ENCODE results near the gene MYH9.

Gene MYH9

DNA sequence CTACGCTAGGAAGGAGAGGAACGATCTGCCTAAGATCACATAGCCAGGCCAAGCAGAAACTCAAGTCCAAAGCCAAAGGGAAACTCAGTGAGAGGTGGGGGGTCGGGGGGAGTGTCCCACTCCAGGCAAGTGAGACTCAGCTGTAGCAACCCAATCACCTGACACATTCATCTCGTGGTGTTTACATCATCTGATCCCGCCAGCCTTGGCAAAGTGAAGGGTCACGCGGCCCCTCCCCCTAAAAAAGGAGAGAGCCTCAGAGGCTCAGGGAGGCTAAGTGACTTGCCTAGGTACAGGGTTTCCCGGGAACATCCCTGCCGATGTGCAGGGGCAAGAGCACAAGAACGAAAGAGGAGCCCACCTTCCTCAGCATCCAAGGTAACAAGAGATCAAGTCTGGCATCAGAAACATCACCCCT, 21.5 kb downstream of the MYH9 start:
- no peak for DNase-seq

DNA sequence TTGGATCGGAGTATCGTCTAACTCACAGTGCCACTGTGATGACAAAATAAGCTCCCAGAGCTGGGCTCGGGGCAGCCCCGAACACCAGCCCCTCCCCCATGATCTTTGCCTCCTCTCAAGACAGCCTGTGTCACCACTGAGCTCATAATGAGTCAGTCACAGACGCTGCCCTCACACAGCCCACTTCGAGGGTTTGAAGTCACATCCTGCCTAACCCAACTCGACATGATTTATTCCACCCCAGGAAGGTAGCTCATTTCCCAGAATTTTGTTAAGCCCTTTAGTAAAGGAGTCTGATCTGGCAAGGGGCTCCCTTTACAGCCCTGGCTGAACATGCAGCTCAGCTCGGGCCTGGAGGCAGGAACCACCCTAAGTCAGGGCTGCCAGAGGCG, 22.8 kb downstream of the MYH9 start:
- DNase-seq = peak; percentile 96

DNA sequence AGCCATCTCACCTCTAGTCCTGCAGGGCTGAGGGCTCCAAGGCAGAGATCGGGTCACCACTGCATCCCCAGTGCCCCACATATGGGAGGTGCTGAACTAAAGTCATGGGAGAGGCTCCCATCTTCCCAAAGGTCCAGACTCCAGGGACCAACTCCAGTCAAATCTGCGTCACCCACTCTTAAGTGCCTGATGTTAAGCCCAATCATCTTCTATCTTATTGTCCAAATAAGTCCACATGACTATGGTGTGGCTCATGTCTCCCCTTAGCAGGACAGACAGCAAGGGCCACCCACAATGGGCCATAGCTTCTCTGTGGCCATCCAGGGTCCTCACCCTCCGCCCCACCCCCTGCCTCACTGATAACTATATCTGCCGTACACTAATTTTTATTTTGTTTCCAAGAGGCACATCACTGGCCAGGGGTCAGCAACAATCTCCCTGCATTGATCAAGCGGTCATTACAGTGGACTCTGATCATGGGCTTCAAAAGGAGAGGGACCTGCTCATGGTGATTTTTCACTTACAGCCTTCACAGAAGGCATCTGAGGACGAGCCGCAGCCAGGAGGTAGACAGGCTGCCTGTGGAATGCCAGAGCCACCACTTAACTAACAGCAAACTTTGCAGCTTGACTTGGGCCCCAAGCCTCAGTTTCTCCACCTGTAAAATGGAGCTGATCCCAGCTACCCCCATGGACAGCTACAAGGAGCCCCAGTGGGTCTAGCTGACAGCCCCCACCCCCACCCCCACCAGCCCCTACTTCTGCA, 23.3 kb downstream of the MYH9 start:
- no peak for DNase-seq

DNA sequence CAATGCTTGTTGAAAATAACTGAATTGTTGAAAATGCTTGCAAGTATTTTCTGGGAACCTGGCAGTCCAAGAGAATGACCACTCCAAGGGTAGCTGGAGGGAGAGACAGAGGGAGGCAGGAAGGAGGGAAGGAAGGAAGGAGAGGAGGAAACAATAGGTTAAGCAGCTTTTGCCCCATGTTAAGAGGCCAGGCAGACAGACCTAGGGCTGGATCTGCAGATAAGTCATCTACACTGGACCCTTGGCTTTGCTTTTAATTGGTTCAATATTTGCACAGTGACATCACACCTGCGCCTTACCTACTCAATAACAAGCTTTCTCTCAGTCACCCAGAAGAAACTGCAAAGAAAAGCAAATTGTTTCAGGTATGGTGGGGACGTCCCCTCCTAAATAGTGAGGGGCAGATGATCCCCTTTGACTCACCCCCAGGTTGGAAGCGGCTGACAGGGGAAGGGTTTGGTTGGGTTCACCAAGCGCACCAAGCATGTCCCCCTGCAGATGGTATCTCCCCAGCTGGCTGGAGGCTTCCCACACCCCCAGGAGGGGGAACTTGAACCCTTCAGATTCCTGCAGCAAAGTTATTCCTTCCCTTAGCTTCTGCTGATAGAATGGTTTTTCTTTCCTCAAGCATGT, 24.3 kb downstream of the MYH9 start:
- no peak for DNase-seq

DNA sequence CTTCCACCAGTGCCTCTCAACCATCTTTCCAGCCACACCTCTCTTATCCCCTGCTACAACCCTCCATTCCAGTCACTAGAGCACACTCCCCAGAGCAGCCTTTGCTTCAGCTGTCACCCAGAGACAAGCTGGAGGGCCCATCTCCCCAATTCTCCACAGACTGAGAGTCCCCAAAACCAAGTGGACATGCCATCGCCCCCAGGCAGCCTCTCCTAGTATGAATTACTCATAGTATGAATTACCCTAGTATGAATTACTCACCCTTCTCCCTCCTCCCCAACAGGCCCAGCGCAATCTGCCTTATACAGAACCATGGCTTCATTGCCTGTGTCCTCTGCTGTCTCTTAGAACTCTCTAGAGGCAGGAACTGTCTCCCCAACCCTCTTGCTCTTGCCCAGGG, 24.8 kb downstream of the MYH9 start:
- DNase-seq = peak; percentile 44

DNA sequence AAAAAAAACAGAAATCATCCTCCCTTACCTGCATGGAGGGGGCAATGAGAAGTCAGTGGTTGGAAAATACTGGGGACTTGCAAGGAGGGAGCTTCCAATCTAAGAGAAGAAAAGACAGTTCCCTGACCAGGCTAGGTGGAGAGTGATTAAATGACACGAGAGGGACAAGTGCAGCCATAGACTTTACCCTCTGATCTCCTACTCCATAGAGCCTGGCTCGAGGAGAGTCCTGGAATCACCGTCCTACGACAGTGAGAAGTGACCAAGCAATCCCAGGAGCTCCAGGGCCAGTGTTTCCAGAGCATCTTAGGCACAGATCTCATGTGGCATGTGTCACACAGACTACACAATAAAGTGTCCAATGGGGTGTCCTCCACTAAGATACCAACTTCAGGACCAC, 25.7 kb downstream of the MYH9 start:
- DNase-seq = no peak

DNA sequence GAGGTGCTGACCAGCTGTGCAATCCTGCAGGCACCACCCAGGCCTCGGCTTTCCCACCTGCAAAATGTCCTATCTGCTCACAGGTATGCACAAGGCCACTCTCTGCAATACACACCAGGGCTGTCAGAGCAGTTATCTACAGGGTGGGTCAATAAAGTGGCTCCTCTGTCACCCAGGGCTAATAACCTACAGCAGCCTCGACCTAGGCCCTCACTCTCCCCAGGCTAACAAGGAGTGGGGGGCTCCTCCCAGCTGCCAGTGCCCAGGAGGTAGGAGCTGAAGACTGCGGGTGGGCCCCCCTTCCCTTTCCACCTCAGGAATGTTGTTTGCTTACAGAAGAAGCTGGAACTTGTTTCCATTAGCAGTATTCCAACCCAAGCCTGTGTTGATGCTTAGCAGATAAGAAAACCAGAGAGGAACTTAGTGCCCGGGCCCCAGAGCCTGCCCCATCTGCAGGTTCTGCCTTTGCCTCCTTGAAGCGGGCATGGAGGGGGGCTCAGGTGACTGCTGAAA, 26.8 kb downstream of the MYH9 start:
- DNase-seq = no peak

DNA sequence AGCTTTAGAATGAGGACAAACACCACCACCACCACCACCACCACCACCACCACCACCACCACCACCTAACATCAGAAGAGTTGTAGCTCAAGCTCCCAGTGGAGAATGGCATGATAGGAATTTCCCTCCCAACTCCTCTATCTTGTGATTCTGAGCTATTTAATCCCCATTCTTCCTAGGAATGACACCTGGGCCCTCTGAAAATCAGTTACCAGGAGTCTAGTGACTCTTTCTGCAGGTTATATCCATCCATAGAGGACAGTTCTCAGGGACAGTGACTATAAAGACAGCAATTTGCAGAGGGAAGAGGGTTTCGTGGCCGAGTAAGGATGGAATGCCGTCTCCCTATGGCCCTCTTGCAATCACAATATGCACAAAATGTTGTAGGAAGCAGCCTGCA, 27.8 kb downstream of the MYH9 start:
- no peak for DNase-seq

DNA sequence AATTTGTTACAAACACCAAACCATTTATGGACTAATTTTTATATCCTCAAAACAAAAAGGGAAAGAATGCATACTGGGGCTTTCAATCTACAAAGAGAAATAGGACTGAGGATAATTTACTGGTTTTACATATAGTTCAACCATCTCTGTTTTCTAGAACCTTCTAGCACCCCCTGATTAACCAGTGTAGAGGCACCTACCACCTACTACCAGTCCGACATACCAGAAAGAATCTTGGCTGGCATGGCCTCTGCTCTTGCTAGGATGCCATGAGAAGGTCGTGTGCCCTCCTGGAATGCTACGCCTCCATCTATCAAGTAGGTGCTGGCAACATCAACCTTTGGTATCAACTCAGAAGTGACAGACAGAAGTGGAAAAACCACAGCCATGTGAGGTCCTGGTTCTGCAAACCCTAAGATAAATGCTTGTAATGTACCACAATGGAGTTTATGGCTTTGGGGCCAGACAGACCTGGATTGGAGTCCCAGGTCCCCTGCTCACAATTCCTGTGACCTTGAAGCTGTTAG, 28.2 kb downstream of the MYH9 start:
- no peak for DNase-seq

DNA sequence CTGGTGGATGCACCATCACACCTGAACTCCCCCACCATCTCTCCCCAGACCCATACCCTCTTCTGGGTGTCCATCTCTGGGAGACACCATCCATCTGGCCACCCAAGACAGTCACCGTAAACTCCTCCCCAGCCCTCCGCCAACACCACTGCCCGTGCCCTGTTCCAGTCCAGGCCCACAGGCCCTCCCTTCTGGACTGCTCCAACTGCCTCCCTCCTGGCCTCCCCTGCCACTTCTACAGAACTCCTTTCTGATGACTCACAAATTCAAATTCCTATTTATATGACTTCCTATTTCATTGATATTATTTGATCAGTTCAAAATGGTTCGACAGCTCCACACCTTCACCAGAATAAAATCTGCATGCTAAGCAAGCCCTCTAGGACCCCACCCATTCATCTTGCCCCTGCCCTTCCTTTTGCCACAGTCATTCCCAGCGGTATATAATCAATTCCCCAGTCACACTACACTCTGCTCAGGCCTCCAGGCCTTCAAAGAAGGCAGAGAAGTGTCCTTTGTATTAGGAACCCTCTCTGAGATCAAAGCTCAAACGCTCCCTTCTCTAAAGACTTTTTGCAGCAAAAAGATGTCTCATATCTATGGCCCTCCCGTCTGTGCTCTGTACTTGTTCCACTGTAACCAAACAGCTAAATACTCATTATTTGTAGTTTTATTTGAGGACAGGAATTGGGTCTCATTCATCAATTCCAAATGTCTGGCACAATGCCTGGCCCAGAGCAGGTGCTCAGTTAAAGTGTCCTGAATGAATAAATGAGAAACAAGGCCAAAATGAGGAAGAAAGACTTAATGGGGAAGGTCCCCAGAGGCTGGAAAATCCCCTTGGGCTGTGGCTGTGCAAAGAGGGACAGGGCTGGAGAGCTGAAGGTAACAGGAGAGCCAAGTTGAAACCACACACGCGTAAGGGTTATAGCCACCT, 29.0 kb downstream of the MYH9 start:
- DNase-seq = peak; percentile 42

DNA sequence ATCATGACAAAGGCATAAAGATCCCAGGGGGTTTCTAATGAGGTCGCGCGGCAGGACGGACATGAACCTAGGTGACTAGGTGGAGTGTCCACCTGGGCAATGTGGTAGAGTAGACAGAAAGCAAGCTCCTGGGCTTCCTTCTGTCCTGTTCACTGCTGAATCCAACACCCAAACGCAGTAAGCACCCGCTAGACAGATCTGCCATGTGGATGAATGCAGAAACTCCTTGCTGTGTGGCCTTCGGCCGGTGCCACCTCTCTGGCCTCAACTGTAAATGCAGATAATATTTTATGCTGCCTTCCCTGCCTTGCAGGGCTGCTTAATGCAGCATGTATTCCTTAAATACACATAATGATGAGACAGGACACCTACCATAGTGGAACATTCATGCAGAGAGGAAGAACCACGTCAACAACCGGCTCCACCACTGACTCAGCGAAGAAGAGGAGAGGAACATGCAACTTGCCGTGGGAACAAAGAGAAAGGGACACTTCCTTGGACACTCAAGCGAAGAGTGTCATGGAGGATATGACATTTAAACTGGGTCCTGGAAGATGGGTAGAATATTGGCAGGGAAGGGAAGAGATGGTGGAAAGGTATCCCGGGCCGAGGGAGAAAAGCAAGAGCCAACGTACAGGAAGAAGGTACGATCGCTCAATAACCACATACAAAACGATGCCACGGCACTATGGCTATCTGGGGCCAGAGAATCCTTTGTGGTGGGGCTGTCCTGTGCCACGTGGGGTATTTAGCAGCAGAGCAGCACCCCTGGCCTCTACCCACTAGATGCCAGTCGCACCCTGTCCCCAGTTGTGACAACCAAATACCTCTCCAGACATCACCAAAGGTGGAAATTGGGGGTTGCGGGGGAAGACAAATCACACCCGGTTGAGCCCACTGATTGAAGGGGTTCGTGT, 30.8 kb downstream of the MYH9 start:
- peak; percentile 68 for DNase-seq

DNA sequence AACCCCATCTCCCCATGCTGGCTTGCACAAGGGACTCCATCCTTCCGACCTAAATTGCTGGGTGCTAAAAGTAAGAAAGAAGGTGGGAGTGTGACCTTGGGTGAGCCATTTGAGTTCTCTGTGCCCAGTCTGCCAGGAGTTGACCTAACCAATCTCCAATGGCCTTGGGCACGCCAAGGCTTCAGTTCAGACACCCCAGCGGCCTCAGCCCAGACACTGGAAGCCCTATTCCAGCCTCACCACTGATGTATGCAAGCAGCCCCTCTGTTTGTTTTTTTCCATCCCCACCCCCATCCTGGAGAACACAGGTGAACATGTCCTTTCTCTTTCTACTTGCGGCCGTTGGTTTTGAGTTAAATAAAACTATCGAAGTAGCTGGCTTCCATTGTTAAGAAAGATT, 31.9 kb downstream of the MYH9 start:
- no peak for DNase-seq

DNA sequence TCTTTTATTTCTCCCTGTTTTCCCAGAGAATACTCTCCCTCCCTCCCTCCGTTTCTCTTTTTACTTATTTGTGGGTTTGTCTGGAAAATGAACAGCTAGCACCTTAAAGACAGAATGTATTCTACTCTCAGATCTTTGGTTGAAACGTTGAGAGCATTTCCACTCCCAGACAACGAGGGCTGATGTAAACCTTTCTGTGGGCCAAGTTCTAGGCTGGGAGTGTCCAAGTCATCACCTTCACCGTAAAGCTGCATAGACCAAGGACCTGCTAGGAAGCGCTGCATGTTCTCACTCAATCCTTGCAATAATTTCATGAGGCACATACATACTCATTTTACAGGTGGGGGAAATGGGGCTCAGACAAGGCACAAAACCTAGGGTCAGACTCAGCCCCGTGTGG, 32.4 kb downstream of the MYH9 start:
- DNase-seq = peak; percentile 43

DNA sequence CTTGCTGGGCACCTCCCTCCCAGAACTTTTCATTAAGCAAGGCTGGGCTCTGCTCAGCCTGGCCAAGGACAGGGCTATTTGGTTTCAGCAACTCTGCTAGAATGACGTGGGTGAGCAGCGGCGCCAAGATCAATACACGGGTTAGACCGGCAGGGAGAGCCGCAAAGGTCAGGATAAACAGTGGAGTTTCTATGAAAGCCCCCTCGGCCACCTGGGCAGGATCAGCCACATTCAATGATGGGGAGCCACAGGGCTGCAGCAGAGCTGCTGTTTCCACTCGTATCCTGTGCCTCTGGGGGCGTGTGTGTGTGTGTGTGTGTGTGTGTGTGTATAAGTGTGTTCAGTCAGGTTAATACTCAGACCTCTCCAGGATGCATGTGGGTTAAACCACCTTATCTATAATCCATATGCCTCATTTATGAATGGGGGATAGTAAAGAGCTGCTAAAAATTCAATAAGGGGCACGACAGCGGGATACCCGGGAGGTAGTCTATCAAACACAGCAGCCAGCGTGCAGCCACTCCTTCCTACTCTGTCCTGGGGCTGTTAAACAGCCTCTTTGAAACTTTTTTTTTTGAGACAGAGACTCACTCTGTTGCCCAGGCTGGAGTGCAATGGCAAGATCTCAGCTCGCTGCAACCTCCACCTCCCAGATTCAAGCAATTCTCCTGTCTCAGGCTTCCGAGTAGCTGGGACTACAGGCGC, 34.8 kb downstream of the MYH9 start:
- DNase-seq = no peak

DNA sequence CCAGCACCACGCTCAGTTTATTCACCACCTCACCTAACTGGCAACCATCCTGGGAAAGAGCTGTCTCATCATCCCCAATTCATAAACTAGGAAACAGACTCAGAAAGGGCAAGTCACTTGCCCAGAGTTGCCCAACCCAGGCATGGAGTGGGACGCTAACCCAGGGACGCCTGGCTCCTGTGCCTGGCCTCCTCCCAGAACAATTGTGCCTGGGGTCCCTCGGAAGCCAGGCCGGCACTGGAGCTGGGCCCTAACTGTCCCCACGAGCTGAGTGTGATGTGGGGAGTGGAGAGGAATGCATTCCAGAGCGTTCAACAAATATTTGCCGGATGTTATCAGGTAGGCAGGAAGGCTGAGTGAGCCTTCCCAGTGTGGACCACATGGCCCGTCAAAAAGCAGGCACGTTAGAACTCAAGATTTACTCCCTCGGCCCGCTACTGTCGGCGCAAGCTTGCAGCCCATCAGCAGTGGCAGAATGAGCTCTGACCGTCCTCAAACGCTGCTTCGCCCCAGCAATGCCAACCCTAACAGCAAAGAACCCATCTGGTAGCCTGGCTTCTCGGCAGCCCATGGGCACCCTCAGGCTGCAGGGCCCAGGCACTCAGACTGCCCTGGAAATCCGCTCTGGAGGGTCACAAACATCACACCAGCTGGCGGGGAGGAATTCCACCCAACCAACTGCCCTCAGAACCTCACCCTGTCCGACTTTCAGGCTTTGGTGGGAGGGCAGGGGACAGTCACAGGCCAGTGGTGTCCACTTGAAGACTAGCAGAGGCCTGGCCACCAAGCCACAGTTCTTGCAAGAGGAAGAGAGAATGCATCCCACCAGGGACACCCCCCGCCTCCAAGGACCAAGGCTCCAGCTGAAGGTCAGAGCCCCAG, 35.6 kb downstream of the MYH9 start:
- DNase-seq = no peak

DNA sequence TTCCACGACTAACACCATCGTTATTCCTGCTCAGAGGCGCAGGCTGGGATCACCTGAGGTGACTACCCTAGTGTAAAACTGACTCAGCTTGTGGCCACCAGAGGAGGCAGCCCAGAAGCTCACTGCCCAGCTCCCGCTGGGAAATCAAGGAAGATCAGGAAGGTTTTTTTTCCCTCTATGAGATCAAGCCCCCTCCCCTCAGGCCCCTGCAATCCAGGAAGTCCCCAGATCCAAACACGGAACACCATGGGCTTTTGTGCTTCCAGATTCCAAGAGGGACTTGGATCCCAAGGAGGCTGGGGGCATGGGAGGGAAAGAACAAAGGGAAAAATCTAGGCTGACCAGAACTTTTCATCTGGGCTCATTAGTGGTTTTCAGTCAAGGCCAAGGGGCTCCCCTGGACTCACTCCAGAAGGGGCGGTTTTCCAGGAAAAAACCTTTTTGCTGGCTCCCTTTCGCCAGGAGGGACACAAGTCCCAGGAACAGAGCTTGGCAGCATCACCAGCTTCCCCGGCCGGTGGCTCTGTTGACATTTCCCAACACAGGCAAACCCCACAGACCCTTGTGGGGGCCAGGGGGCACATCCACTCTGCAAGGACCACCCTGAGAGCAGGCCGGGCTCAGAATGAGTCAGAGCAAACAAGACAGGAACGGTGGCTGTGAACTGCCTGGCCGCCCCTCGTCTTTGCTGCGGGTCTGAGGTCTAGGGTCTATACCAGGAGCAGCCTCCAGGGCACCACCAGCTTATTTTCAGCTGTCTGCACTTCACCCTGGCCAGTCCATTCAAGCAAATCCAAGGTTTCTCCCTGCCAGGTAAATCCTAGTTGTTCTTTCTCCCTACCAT, 36.8 kb downstream of the MYH9 start:
- DNase-seq = no peak

DNA sequence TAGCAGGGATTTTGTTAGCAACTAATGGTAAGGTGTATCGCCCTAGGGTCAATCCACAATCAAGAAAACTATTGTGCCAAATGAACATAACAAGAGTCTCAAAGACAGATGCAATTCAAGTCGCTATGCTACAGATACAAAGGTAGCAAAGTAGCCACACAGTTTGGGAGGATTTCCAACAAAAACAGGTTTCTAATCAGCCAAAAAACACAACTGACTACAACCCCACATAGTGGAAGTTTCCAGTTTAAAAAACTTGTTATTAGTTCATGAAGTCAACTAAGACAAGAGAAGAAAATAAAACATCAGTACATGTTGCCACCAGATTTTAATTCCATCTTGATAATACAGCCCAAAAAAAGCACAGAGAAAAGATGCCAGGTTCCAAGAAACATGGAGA, 38.0 kb downstream of the MYH9 start:
- no peak for DNase-seq

DNA sequence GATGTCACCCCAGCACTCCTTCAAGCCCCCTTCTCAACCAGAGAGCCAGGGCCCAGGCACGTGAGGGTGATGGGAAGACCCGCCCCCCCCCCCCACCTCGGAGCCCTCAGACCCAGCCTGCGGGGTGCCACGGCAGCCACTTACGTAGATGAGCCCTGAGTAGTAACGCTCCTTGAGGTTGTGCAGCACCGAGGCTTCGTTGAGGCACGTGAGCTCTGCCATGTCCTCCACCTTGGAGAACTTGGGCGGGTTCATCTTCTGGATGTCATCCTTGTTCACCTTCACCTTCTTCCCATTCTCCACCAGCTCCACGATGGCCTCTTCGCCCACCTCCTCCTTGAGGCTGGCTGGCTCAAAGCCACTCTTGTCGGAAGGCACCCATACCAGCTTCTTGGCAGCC, 39.0 kb downstream of the MYH9 start:
- no peak for DNase-seq

DNA sequence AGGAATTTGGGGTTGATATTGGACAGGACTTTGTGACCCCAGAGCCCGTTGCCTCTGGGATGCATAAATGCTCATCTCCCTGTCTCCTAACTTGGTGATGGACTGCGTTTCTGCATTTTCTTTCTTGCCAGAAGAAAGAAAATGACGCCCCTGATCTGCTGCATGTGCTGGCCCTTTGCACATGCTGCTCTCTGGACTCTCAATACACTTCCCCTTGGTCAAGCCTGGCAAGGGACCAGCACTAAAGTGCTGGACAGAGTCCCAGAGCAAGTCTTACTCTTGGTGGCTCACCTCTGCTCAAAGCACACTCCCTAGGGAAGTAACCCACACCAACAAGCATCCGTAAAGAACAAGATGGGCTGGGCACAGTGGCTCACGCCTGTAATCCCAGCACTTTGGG, 40.7 kb downstream of the MYH9 start:
- DNase-seq = no peak
